Measurements from ENCODE around the gene FIZ1. TPM values are rescaled to one million over a fixed set of nuclear protein-coding genes. Genes with fewer than 3 reads are reported as not detected.

Gene FIZ1
- total and polyA plus RNA-seq, 2 of the 4 experiments (the other 2 are of a cell fraction): 1.3 to 5.9 TPM

DNA sequence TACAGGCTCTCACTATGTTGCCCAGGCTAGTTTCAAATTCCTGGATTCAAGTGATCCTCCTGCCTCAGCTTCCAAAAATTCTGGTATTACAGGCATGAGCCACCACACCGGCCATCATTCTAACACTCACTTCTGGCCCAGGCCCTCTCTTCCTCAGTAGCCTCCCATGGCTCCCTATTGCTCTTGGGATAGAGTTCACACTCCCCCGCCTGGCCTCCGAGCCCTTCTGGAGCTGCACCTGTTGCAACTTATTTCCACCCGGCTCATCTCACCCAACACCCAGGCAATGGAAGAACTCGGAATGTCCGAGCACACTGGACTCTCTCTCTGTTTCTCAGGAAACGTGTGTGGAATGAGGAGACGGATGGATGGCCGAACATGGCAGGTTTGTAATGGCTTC is 45.0 kb downstream of the FIZ1 start:
- Histone ChIP-seq H3K27ac (ENCODE audit: insufficient read depth, low read length) (no peak overlapping the region), H2BK5ac (ENCODE audit: low read depth, low read length, poor library complexity, severe bottlenecking) (no peak overlapping the region), H3K4ac (ENCODE audit: low read depth, low read length) (0 out of 2 replicates have a peak overlapping the region, but pooled peaks have one; percentile 47), H3K56ac (ENCODE audit: extremely low read depth, insufficient read depth, low read length) (no peak overlapping the region), H3K4me3 (ENCODE audit: insufficient read depth, low read depth, low read length) (no peak overlapping the region), H2BK20ac (ENCODE audit: low read depth, low read length) (no peak overlapping the region), H2AK9ac (replicated peaks; ENCODE audit: low read depth, low read length, poor library complexity) (no peak overlapping the region), H2AFZ (replicated peaks; ENCODE audit: low read length, poor library complexity) (no peak overlapping the region), H4K91ac (ENCODE audit: insufficient read depth, low read depth, low read length) (no peak overlapping the region), H2BK15ac (ENCODE audit: low read depth, low read length) (no peak overlapping the region), H2BK120ac (ENCODE audit: low read depth, low read length) (no peak overlapping the region; the same call in 1 of the 2 replicates), H3K9me1 (ENCODE audit: insufficient read depth, low read length) (peaks cover 9% of the 10 kb centered on the region), H3K23ac (ENCODE audit: low read depth, low read length) (no peak overlapping the region), H3K14ac (replicated peaks; ENCODE audit: low read depth, low read length) (no peak overlapping the region), H3K9me3 (ENCODE audit: control insufficient read depth, insufficient read depth, low read length) (no peaks in the 10 kb centered on the region), H3K27me3 (ENCODE audit: control insufficient read depth, insufficient read depth, low read length) (no peaks in the 10 kb centered on the region; the same call in 1 of the 2 replicates), H3K18ac (ENCODE audit: low read depth, low read length) (no peak overlapping the region), H2AK5ac (ENCODE audit: low read depth, low read length) (peak overlapping the region; percentile 15; the same call in 1 of the 2 replicates), H3K9ac (ENCODE audit: low read depth, low read length) (no peak overlapping the region), H3K36me3 (ENCODE audit: control insufficient read depth, insufficient read depth, low read length) (no peaks in the 10 kb centered on the region), H4K20me1 (ENCODE audit: insufficient read depth, low read length) (no peaks in the 10 kb centered on the region), H4K8ac (ENCODE audit: low read depth in 2 of 2, low read length in 2 of 2) (no peak overlapping the region), H3K4me1 (ENCODE audit: control insufficient read depth, insufficient read depth, low read length) (peaks cover 16% of the 10 kb centered on the region), H3K79me1 (ENCODE audit: low read depth in 1 of 2, low read length in 2 of 2) (no peaks in the 10 kb centered on the region; a peak in 1 of 4 replicates), H4K5ac (ENCODE audit: low read depth, low read length) (no peak overlapping the region), H3K4me2 (ENCODE audit: low read depth, low read length) (no peak overlapping the region)
- DNase-seq: no peak
- in situ Hi-C loops (cut with MboI; ENCODE audit: low sequenced_read_pairs) (no loop called here), intact Hi-C loops (cut with micrococcal nuclease) (no loop called here), dilution Hi-C loops (cut with HindIII; ENCODE audit: low sequenced_read_pairs, unreplicated experiment) (no loop called here)
- POLR2A ChIA-PET (ENCODE audit: unreplicated experiment): no interaction called here
- BruUV-seq (replicated peaks): no TSS peak
- WGBS, 2 experiments (ENCODE audit: extremely low coverage in 2 of 2, insufficient read length in 1 of 2): 80% methylated on average over 2 of the region's 9 CpGs; no CpG with 5 or more reads in 1 of the 2 experiments
- TF ChIP-seq BHLHE40 (IDR thresholded peaks at IDR 0.05; ENCODE audit: low read depth, low read length) (no peak), SMC3 (IDR thresholded peaks at IDR 0.05; ENCODE audit: low read depth, low read length) (no peak)
- TF ChIP-seq, protein P1, sequence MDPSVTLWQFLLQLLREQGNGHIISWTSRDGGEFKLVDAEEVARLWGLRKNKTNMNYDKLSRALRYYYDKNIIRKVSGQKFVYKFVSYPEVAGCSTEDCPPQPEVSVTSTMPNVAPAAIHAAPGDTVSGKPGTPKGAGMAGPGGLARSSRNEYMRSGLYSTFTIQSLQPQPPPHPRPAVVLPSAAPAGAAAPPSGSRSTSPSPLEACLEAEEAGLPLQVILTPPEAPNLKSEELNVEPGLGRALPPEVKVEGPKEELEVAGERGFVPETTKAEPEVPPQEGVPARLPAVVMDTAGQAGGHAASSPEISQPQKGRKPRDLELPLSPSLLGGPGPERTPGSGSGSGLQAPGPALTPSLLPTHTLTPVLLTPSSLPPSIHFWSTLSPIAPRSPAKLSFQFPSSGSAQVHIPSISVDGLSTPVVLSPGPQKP (IDR thresholded peaks at IDR 0.05; ENCODE audit: borderline replicate concordance, low read depth, low read length): no peak
- TF ChIP-seq, protein P2, sequence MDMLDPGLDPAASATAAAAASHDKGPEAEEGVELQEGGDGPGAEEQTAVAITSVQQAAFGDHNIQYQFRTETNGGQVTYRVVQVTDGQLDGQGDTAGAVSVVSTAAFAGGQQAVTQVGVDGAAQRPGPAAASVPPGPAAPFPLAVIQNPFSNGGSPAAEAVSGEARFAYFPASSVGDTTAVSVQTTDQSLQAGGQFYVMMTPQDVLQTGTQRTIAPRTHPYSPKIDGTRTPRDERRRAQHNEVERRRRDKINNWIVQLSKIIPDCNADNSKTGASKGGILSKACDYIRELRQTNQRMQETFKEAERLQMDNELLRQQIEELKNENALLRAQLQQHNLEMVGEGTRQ (IDR thresholded peaks at IDR 0.05; ENCODE audit: low read depth, low read length): no peak
- no peak for ATAC-seq (ENCODE audit: low read depth)
- CTCF ChIA-PET: no interaction called here
